HCT116 (cell line): ENCODE measurements around the gene ZHX3. TPM values are rescaled to one million over a fixed set of nuclear protein-coding genes. Genes with fewer than 3 reads are reported as not detected.

ENCODE experiments used
- ATAC-seq: fragments of 200-7000 bp; cut with Tn5 transposase; 2 replicates; pipeline ENCODE4 v1.9.1; 2020; ENCODE audit warnings: mild to moderate bottlenecking, moderate library complexity
- BruUV-seq: library from RNA; stranded (reverse); fragments of 400-500 nt; replicated peaks from 2 replicates; lab custom pipeline; 2021; lab: Mats Ljungman, UMichigan
- CTCF ChIA-PET: fragments of 300-600 bp; sonication (Branson Sonifier 250); formaldehyde crosslinking; loops from one replicate; lab custom pipeline; 2021; ENCODE audit warnings: antibody characterized with exemption; lab: Charles Lee
- POLR2A ChIA-PET: fragments of 300-600, 350-600 bp; sonication (Branson Sonifier 250); formaldehyde crosslinking; loops from one replicate; lab custom pipeline; 2021; ENCODE audit warnings: antibody characterized with exemption; lab: Charles Lee
- RAD21 ChIA-PET, 2 experiments: fragments of 300-600 bp; sonication (Branson Sonifier 250); formaldehyde crosslinking; loops; one replicate each; lab custom pipeline; 2023; ENCODE audit warnings: low total read pairs in 2 of 2; ENCODE audit not compliant: uncharacterized antibody in 2 of 2, unreplicated experiment in 2 of 2, low non-redundant PET in 1 of 2; lab: Charles Lee
- DNase-seq: peaks from one replicate; pipeline ENCODE4 v3.0.0-alpha.2; 2010; ENCODE audit warnings: low read depth, low spot score
- H2AFZ ChIP-seq: fragments of 200-600 bp; shearing (Covaris generic), sonication (generic); 2 replicates; pipeline ENCODE4 v1.6.1; 2017; ENCODE audit warnings: low read depth, mixed run types, mixed read lengths, antibody characterized with exemption, low read length; ENCODE audit not compliant: poor library complexity, severe bottlenecking
- H3K27ac ChIP-seq: 2 replicates; pipeline ENCODE4 v1.5.1; 2012; ENCODE audit warnings: low read depth, low read length
- H3K27me3 ChIP-seq: fragments of 200-600 bp; sonication (generic); 2 replicates; pipeline ENCODE4 v1.6.1; 2016; ENCODE audit warnings: mixed run types, low read length, mixed read lengths; ENCODE audit not compliant: insufficient read depth
- H3K36me3 ChIP-seq, 2 experiments: fragments of 200-500 bp in 1 of 2; fragments of 200-600 bp in 1 of 2; sonication (Bioruptor generic) in 1 of 2; sonication (generic) in 1 of 2; 2 replicates each; pipeline versions ENCODE4 v1.5.1 to v1.6.1; 2014 to 2016; ENCODE audit warnings: low read length in 2 of 2, inconsistent platforms in 1 of 2, mixed read lengths in 1 of 2, mixed run types in 1 of 2; ENCODE audit not compliant: insufficient read depth in 2 of 2, control insufficient read depth in 1 of 2
- H3K4me1 ChIP-seq, 2 experiments: fragments of 200-600 bp in 1 of 2; sonication (generic) in 1 of 2; 2 replicates each; pipeline versions ENCODE4 v1.5.1 to v1.6.1; 2012 to 2017; ENCODE audit warnings: low read length in 2 of 2, inconsistent platforms in 1 of 2, mild to moderate bottlenecking in 1 of 2, mixed read lengths in 1 of 2, mixed run types in 1 of 2, moderate library complexity in 1 of 2; ENCODE audit not compliant: insufficient read depth in 2 of 2, control insufficient read depth in 1 of 2
- H3K4me2 ChIP-seq: fragments of 200-600 bp; sonication (generic); 2 replicates; pipeline ENCODE4 v1.6.1; 2017; ENCODE audit warnings: mixed run types, low read length, mixed read lengths
- H3K4me3 ChIP-seq, 2 experiments: fragments of 200-600 bp in 1 of 2; sonication (generic) in 1 of 2; replicated peaks in 1 of 2; 2 replicates each; pipeline ENCODE4 v1.5.1; 2011 to 2016; ENCODE audit warnings: low read length in 2 of 2, control low read depth in 1 of 2, low read depth in 1 of 2, mild to moderate bottlenecking in 1 of 2, mixed read lengths in 1 of 2, mixed run types in 1 of 2
- H3K79me2 ChIP-seq: fragments of 200-600 bp; sonication (generic); 2 replicates; pipeline ENCODE4 v1.6.1; 2017; ENCODE audit warnings: mild to moderate bottlenecking, mixed run types, low read length, moderate library complexity, mixed read lengths; ENCODE audit not compliant: insufficient read depth
- H3K9ac ChIP-seq: fragments of 200-600 bp; sonication (generic); 2 replicates; pipeline ENCODE4 v1.6.1; 2016; ENCODE audit warnings: low read length, mixed read lengths
- H3K9me2 ChIP-seq: fragments of 200-600 bp; sonication (generic), shearing (Covaris generic); 2 replicates; pipeline ENCODE4 v1.6.1; 2017; ENCODE audit warnings: mixed run types, mild to moderate bottlenecking, moderate library complexity; ENCODE audit not compliant: insufficient read depth
- H3K9me3 ChIP-seq, 2 experiments: fragments of 200-500 bp in 1 of 2; fragments of 200-600 bp in 1 of 2; sonication (Bioruptor generic) in 1 of 2; sonication (generic) in 1 of 2; 2 replicates each; pipeline ENCODE4 v1.6.1; 2014 to 2017; ENCODE audit warnings: low read length in 2 of 2, mixed read lengths in 2 of 2, inconsistent platforms in 1 of 2, low read depth in 1 of 2, mild to moderate bottlenecking in 1 of 2, mixed run types in 1 of 2, moderate library complexity in 1 of 2; ENCODE audit not compliant: control insufficient read depth in 1 of 2, insufficient read depth in 1 of 2
- H4K20me1 ChIP-seq: fragments of 200-600 bp; sonication (generic), shearing (Covaris generic); 2 replicates; pipeline ENCODE4 v1.6.1; 2017; ENCODE audit warnings: mixed run types, mild to moderate bottlenecking, moderate library complexity; ENCODE audit not compliant: insufficient read depth
- CBX3 ChIP-seq: IDR thresholded peaks from 2 replicates; pipeline ENCODE4 v1.6.1; 2012; ENCODE audit warnings: low read depth
- EGR1 ChIP-seq: IDR thresholded peaks from 2 replicates; pipeline ENCODE4 v1.6.1; 2012; ENCODE audit warnings: low read depth
- ELF1 ChIP-seq: IDR thresholded peaks from 2 replicates; pipeline ENCODE4 v1.6.1; 2012; ENCODE audit warnings: low read depth, borderline replicate concordance
- EZH2phosphoT487 ChIP-seq: fragments of 200-600 bp; IDR thresholded peaks from 2 replicates; pipeline ENCODE4 v1.6.1; 2018; ENCODE audit warnings: antibody characterized with exemption, borderline replicate concordance
- JUND ChIP-seq: IDR thresholded peaks from 2 replicates; pipeline ENCODE4 v1.6.1; 2012
- SIN3A ChIP-seq: IDR thresholded peaks from 2 replicates; pipeline ENCODE4 v1.6.1; 2012; ENCODE audit warnings: low read depth
- SP1 ChIP-seq: IDR thresholded peaks from 2 replicates; pipeline ENCODE4 v1.6.1; 2012; ENCODE audit warnings: low read depth
- TCF7L2 ChIP-seq: IDR thresholded peaks from 2 replicates; pipeline ENCODE4 v1.7.0; 2011; ENCODE audit warnings: borderline replicate concordance, inconsistent platforms; ENCODE audit not compliant: insufficient read depth, insufficient read length; ENCODE audit errors: extremely low read depth
- ZBTB33 ChIP-seq: IDR thresholded peaks from 2 replicates; pipeline ENCODE4 v1.6.1; 2011; ENCODE audit warnings: mild to moderate bottlenecking, low read length, moderate library complexity; ENCODE audit not compliant: insufficient replicate concordance; ENCODE audit errors: extremely low read depth
- ZFX ChIP-seq: fragments of 450-650 bp; IDR thresholded peaks from 2 replicates; pipeline ENCODE4 v1.6.1; 2017
- ZNF274 ChIP-seq: fragments of 200-500 bp; sonication (Bioruptor generic); IDR thresholded peaks from 2 replicates; pipeline ENCODE4 v1.6.1; 2014; ENCODE audit warnings: mild to moderate bottlenecking, low read depth, low read length, inconsistent platforms
- intact Hi-C: fragments of 100-400 bp; cut with micrococcal nuclease; formaldehyde crosslinking; loops from 2 replicates; pipeline ENCODE4 v1.10.0; 2022
- total RNA-seq: library from RNA; stranded (reverse); gene quantifications from one replicate; pipeline ENCODE4 v1.2.1, GENCODE V29; 2021; ENCODE audit not compliant: unreplicated experiment
- TF ChIP-seq, protein P1 (sequence below), 3 experiments: fragments of 200-600 bp in 1 of 3; sonication (generic) in 1 of 3; IDR thresholded peaks in 2 of 3; conservative IDR thresholded peaks in 1 of 3; 2 replicates each; pipeline ENCODE4 v1.5.1; 2012 to 2017; ENCODE audit warnings: low read depth in 2 of 3, low read length in 2 of 3, antibody characterized with exemption in 1 of 3, borderline replicate concordance in 1 of 3, control low read depth in 1 of 3, mild to moderate bottlenecking in 1 of 3, mixed read lengths in 1 of 3, mixed run types in 1 of 3, moderate library complexity in 1 of 3; ENCODE audit not compliant: insufficient read depth in 1 of 3
- TF ChIP-seq, protein P2 (sequence below): IDR thresholded peaks from 2 replicates; pipeline ENCODE4 v1.6.1; 2012
- TF ChIP-seq, protein P3 (sequence below): IDR thresholded peaks from 2 replicates; pipeline ENCODE4 v1.6.1; 2012; ENCODE audit warnings: low read depth

Gene ZHX3
- total RNA-seq, 1 experiment from 2014 or later, result 13.3 TPM

DNA sequence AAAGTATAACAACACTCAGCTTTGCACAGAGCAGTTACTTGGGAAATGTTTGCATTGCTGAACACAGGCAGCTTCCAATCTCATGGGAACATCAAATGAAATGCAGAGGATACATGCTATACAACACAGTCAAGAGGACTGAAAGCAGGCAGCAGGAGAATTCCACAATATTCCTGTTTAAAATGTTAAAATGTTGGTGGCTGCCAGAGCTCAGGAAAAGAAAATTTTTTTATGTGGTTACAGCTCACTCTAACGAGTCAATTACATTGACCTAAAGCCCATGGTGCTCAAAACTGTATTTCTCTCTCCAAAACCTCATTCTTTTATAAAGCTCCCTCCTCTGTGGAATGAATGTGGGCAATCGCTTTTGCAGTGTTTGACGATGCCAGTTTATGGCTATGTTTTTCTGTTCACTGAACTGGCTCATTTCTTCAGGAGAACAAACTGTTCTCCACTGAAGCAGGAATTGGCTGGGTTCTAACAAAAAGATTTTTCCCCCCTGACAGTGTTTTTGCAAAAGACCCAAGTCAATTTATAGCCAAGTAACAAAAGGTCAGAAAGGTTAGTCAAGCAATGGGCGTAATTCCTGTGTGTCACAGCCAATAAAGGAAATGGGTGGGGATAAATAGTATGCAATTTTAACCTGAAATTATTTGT, 69.0 kb downstream of the ZHX3 start:
- H3K9me2 ChIP-seq, result no peaks in the 10 kb centered on the region
- no peak overlapping the region for H3K27ac ChIP-seq
- RAD21 ChIA-PET, result no interaction called here
- H3K4me3 ChIP-seq, result no peak overlapping the region
- peaks cover 0 to 7% of the 10 kb centered on the region in 2 experiments; a peak in 1 of 4 replicates for H3K4me1 ChIP-seq
- H3K9ac ChIP-seq, result no peak overlapping the region
- H2AFZ ChIP-seq, result no peak overlapping the region
- CTCF ChIA-PET, result no interaction called here
- no peaks in the 10 kb centered on the region for H4K20me1 ChIP-seq
- POLR2A ChIA-PET, result no interaction called here
- H3K4me2 ChIP-seq, result no peak overlapping the region
- no TSS peak for BruUV-seq
- no peaks in the 10 kb centered on the region for H3K36me3 ChIP-seq
- H3K9me3 ChIP-seq, result no peaks in the 10 kb centered on the region
- TF ChIP-seq EZH2phosphoT487, result no peak
- no peak for TF ChIP-seq ZBTB33
- no peak for TF ChIP-seq JUND
- no peak for TF ChIP-seq SP1
- TF ChIP-seq ELF1, result no peak
- no peak for TF ChIP-seq CBX3
- TF ChIP-seq EGR1, result no peak
- TF ChIP-seq SIN3A, result no peak
- no peak for TF ChIP-seq ZFX
- TF ChIP-seq, protein P1, sequence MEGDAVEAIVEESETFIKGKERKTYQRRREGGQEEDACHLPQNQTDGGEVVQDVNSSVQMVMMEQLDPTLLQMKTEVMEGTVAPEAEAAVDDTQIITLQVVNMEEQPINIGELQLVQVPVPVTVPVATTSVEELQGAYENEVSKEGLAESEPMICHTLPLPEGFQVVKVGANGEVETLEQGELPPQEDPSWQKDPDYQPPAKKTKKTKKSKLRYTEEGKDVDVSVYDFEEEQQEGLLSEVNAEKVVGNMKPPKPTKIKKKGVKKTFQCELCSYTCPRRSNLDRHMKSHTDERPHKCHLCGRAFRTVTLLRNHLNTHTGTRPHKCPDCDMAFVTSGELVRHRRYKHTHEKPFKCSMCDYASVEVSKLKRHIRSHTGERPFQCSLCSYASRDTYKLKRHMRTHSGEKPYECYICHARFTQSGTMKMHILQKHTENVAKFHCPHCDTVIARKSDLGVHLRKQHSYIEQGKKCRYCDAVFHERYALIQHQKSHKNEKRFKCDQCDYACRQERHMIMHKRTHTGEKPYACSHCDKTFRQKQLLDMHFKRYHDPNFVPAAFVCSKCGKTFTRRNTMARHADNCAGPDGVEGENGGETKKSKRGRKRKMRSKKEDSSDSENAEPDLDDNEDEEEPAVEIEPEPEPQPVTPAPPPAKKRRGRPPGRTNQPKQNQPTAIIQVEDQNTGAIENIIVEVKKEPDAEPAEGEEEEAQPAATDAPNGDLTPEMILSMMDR (IDR thresholded peaks at IDR 0.05 in 2 of 3, conservative IDR thresholded peaks at IDR 0.05 in 1 of 3; ENCODE audit: borderline replicate concordance in 1 of 3, insufficient read depth in 1 of 3, low read depth in 2 of 3, low read length in 2 of 3), result no peak
- no peak for TF ChIP-seq TCF7L2
- TF ChIP-seq, protein P2, sequence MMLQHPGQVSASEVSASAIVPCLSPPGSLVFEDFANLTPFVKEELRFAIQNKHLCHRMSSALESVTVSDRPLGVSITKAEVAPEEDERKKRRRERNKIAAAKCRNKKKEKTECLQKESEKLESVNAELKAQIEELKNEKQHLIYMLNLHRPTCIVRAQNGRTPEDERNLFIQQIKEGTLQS, result no peak
- no peak for TF ChIP-seq ZNF274
- TF ChIP-seq, protein P3, sequence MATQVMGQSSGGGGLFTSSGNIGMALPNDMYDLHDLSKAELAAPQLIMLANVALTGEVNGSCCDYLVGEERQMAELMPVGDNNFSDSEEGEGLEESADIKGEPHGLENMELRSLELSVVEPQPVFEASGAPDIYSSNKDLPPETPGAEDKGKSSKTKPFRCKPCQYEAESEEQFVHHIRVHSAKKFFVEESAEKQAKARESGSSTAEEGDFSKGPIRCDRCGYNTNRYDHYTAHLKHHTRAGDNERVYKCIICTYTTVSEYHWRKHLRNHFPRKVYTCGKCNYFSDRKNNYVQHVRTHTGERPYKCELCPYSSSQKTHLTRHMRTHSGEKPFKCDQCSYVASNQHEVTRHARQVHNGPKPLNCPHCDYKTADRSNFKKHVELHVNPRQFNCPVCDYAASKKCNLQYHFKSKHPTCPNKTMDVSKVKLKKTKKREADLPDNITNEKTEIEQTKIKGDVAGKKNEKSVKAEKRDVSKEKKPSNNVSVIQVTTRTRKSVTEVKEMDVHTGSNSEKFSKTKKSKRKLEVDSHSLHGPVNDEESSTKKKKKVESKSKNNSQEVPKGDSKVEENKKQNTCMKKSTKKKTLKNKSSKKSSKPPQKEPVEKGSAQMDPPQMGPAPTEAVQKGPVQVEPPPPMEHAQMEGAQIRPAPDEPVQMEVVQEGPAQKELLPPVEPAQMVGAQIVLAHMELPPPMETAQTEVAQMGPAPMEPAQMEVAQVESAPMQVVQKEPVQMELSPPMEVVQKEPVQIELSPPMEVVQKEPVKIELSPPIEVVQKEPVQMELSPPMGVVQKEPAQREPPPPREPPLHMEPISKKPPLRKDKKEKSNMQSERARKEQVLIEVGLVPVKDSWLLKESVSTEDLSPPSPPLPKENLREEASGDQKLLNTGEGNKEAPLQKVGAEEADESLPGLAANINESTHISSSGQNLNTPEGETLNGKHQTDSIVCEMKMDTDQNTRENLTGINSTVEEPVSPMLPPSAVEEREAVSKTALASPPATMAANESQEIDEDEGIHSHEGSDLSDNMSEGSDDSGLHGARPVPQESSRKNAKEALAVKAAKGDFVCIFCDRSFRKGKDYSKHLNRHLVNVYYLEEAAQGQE, result no peak
- TF ChIP-seq, all 23 proteins: peak for 0
- intact Hi-C loops, result no loop called here
- H3K27me3 ChIP-seq, result no peaks in the 10 kb centered on the region
- no peak for DNase-seq
- H3K79me2 ChIP-seq, result no peaks in the 10 kb centered on the region
- no peak for ATAC-seq
